ENCODE measurements around the gene LIMD2. TPM values are rescaled to one million over a fixed set of nuclear protein-coding genes. Genes with fewer than 3 reads are reported as not detected.

Gene LIMD2
- total RNA-seq, 1 donor from 2014 or later: 19.0 TPM

DNA sequence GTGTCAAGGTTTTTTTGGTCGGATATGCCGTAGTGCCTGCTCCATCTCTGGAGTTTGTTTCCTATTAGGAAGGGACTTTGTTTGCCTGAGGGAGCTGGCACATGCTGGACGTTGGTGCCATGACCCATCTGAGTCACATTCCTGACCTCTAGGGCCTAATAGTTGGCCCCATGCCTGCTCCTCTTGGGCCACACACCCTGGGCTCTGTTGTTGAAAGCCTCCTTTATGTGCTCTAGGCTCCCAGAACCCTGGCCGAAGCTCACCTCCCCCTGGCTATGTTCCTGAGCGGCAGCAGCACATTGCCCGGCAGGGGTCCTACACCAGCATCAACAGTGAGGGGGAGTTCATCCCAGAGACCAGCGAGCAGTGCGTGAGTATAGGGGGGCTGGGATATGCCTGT is 18.4 kb downstream of the LIMD2 start:
- DNase-seq (ENCODE audit: low spot score): no peak

DNA sequence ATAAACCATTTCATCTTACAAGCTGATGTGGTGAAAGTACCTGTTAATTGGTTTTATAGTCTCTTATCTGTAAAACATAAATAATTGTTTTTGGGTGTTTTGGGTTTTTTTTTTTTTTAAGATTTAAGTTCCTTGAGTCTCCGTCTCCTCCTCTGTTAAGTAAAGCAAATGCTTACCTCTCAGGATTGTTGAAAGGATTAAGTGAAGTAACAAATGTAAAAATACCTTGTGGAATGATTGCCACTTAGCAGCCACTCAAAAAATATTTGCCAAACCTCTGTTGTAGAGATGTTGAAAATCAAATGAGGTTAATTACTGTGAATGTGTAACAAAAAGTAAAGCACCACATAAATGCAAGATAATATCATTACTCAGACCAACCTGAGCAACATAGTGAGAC is 19.2 kb downstream of the LIMD2 start:
- no peak for DNase-seq (ENCODE audit: low spot score)

DNA sequence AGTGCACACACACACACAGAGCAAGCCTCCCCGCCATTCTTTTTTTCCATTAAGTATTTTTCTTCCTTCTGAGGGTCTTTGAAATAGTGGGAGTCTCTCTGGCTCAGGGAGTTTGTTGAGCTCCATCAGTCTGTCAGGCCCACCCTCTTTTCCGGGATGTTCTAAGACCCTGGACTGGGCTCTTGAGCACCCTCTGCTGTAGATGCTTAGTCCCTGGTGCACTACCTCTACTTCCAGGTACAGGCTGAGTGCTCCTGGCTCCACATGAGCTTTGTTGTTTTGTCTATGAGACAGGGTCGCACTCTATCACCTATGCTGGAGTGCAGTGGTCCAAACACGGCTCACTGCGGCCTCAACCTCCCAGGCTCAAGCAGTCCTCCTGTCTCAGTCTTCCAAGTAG is 20.7 kb downstream of the LIMD2 start:
- DNase-seq (ENCODE audit: low spot score): no peak

DNA sequence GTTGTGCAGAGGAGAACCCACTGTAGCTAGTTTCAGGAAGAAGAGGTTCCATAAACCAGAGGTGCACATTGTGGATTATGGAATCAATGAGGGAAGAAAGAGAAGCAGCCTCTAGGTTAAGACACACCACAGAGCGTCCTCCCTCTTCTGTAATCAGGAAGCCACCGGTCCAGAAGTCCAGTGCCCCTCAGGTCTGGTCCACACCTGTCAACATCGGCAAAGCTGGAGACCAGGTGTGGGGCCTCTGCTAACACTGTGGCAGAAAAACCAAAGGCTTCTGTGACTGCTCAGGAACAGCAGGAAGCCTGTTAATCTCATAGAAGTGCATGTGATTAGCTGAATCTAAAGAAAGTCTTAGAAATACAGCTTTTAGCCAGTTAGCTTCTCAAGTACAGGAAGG is 23.3 kb downstream of the LIMD2 start:
- no peak for DNase-seq (ENCODE audit: low spot score)

DNA sequence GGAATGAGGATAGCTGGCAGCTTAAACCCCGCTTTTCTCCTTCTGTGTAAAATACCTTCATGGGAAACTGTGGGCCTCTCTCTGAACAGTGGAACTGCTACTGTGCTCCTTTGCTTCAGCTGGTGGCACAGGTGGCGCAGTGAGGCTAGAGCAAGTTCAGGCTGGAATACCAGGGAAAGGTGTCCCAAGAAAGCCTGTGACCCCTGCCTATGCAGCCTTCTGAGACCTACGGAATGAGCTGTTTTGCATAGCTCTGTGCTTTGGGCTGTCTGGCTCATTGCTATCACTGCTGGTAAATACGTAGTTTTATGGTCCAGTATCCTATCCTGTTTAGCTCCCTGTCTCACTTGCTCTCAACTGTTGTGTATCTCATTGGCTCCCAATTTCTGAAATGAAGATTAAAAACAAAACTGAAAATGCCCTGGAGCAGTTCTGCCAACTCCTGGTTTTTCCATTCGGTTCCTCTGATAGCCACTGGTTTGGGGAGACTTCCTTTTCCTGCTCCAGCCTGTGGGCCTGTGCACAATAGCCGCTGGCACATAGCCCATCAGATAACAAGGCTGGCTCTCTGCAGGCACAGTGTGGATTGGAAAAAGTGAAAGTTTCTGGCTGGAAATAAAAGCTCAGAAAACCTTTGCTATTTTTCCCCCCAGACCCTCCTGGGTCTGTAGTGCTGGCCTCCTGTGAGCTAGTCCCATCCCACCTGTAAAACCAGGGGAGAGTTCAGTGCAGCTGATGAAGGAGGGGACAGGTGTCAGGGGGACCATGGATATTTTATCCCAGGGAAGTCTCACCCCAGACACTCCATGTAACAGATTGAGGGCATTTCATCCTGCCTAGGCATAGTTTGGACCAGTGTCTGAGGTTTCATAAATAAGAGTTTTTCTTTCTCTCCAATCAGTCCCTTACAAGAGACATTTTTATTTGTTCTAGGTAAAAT is 24.0 kb downstream of the LIMD2 start:
- DNase-seq (ENCODE audit: low spot score): peak; percentile 91

DNA sequence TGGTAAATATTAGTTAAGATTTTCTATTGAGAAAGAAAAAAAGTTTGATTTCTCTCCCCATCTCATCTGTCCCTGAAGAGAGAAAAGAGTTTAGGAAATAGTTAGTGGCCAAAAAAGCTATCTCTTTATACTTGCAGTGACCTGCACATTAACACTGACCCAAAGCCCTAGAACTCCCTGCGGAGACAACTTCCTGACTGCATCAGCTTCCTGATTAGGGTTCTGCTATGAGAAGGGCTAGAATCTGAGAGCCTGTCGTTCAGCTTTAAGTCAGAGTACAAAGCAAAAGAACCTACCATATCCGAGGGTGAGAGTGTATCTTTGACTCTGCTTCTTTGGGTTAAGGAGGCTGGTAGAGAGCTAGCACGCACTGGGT is 24.7 kb downstream of the LIMD2 start:
- no peak for DNase-seq (ENCODE audit: low spot score)

DNA sequence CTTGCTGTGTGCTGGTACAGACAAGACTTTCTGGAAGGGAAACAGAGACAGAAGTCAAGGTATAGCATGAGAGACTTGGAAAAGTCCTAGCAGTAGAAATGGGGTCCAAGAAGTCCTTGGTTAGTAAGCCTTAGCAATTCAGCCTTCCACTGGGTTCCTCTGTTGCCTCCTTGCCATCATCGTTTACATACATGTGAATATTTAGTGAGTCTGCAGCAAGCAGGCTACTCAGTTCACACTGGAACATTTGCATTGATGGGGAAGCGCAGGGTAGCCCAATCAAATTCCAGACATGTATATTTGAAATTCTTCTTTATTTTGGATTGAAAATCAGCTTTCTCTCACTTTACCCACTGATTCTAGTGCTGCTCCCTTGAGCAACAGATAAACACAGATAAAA is 27.1 kb downstream of the LIMD2 start:
- no peak for DNase-seq (ENCODE audit: low spot score)

DNA sequence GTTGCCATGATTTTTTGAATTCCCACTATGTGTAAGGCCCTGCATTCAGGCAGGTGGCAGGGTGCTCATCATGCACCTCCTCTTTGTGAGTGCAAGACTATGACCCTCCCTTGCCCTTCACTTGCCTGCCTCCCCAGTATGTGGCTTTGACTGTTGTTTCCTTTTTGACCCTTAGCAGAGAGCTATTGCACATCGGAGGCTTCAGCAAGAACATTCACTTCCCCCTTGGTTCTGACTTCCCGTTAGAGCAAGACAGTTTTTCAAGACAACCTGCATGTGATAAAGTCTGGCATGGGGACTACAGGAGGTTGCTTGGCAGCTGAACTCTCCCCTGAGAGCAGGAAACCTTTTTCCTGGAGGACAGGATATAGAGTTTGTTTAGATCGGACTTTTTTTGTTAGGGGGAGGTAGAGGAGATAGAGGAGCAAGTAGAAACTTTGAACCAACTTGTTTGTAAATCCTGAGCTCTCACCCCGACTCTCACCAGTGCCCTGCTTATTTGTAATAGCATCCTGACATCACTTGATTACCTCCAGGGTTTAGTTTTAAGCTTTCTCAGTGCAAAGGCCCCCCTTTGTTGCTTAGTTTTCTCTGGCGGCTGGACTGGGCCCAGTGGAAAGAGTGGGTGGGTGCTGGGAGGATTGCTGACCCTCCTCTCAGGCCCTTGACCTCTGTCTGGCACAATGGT is 34.3 kb downstream of the LIMD2 start:
- DNase-seq (ENCODE audit: low spot score): no peak

DNA sequence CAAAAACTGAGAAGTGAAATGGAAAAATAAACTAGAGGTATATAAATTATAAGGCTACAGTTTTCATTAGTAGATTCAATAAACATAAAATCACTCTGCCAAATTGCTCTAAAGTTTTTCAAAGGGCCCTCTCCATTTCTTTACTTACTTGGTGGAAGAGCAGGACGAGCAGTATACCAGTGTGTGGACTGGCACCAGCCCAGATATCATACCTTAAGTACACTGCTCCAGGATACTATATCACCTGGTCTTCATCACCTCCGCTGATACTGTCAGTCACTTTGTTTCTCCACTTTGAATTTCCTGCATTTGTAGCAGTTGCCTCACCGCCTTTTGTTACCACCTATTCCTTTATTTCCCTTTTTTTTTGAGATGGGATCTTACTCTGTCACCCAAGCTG is 40.1 kb downstream of the LIMD2 start:
- no peak for DNase-seq (ENCODE audit: low spot score)

DNA sequence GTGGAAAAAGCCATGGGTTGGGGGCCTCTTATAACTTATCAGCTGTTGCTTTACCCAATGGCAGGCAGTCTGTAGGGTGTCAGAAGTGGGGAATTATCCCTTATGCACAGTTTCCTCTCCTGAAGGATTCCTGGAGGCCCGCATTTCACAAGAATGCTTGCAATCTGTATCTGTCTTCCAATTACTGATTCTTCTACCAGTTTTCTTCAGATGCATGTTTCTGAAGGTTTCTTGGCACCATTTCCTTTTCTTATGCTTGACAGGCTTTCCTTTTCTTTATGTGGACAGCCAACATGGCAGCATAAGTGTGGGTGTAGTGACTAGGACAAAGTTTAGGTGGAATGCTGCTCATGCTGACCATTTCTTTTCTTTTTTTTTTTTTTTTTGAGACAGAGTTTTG is 41.6 kb downstream of the LIMD2 start:
- no peak for DNase-seq (ENCODE audit: low spot score)

DNA sequence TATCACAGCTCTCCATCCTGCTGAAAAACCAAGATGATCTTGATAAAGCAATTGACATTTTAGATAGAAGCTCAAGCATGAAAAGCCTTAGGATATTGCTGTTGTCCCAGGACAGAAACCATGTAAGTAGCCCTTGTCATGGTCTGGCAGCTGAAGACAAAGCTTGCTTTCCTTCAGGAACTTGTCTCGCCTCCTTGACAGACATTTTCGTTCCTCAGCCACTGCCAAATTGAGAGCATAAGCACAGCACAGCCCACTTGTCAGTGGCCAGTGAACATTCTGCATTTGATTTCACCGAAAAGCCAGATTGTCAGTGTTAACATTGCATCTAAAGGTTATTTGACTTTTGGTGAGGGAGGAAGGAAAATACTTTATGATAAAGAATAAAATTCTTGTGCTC is 42.1 kb downstream of the LIMD2 start:
- no peak for DNase-seq (ENCODE audit: low spot score)

DNA sequence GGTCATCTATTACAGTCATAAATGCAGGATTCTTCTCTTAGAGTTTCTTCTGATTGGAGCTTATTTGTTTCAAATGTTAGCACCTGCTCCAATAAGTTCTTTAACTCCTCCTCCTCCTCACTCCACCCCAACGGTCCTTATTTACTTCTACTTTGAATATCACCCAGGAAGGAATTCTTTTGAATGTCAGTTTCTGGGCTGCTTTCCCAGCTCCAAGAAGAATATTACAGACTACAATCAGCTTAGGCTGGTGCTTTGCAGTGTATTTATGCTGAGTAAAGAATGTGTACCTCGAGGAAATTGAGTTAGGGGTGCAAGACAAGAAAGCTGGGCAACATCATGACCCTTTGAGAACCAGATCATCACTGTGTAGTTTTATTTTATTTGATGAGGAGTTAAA is 46.9 kb downstream of the LIMD2 start:
- no peak for DNase-seq (ENCODE audit: low spot score)

DNA sequence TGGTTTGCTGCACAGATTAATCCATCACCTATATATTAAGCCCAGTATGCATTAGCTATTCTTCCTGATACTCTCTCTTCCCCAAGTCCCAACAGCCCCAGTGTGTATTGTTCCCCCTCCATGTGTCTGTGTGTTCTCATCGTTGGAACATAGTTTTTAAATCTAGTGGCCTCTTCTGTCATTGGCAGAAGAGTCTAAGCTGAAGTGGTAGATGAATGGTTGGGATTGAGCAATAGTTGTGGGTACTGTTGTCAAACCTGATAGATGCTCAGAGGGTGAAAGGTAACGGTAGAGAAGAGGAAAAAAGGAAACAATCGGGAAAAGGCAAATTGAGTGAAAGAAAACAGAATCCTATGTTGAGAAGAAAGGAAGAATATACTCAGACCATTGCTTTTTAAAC is 47.8 kb downstream of the LIMD2 start:
- no peak for DNase-seq (ENCODE audit: low spot score)

DNA sequence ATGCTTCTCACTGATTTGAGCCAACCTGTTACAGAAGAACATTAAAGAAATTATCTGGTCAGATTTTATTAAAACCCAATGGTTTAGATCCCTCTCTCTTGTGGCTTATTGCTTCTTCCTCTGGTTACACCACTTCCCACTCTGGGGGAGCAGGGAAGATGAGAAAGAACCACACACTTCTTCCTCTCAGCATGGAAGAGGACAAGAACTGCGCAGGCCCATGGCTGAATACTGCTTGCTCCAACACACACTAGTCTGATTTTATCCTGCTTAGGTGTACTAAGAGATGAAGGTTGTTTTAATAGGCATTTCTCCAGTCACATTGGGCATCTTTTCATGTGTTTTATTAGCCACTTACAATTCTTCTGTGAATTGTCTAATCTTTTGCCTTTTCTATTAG is 50.1 kb downstream of the LIMD2 start:
- no peak for DNase-seq (ENCODE audit: low spot score)

DNA sequence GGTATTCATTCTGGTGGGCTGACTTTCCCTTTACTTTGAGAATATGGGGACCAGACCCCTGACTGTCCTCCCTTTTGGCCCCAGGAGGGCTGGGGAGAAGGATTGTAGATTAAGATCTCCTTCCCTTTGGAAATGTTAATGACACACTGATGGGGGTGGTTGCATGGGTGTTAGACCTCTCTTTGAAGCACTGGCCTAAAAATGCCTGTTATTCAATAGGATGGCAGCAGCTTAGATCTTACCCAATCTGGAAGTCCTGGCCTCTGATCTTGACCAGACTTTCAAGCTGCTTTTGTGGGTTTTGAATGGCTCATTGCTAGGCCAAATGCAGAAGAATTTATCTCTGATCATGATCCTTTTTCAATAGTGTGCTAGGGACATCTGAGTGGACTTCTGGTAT is 52.0 kb downstream of the LIMD2 start:
- no peak for DNase-seq (ENCODE audit: low spot score)

DNA sequence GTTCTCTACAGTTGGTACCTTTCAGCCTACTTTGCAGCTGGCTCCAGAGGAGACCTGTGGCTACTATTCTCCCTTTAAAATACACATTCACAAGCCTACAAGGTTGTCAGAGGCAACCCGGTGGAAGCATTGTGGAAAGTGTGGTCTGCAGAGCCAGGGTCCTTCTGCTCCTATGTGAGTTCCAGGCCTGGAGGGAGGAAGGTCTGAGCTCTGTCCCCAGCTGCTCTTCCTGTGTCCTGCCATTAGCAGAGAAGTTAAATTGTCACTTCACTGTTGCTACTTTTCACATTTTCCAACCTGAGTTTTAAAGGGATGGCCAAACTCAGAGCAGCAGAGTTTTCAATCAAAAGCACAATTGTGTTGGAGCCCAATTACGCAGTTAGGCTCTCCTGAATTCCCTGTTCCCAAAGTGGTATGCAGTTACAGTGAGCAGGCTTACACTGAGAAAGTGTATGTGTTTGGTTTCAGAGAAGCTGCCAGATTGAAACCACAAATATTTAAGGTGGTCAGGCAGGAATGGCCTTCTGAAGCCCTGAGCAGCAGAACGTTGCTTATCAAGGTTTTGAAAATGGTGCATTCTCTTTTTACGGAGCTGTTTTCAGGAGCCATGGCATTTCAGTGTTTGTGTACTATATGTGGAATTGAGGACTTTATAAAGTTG is 52.7 kb downstream of the LIMD2 start:
- no peak for DNase-seq (ENCODE audit: low spot score)

DNA sequence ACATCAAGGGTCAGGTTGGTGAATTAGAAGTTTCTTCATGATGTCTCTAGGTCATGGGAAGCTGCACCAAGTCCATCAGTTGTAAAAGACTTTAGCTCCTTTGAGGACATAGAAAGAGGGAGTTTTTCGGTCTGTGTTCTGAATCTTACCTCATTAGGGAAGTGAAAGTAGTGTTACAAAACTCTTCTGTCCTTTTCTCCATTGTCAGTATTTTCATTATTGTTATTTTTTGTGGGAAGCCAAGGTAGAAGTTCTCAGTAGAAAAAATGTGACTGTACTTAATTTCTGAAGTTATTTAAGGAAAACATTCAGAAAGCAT is 53.5 kb downstream of the LIMD2 start:
- DNase-seq (ENCODE audit: low spot score): no peak

Other genes starting within 250 kb of the LIMD2 start
- 22.8 TPM for gene ACE, start 223.1 kb downstream of the LIMD2 start, total RNA-seq
- gene KCNH6, start 176.8 kb downstream of the LIMD2 start, total RNA-seq: not detected
- 81.8 TPM for gene DCAF7, start 149.6 kb downstream of the LIMD2 start, total RNA-seq
- 20.0 TPM for gene TACO1, start 99.2 kb downstream of the LIMD2 start, total RNA-seq
- 39.5 TPM for gene MAP3K3, start 77.7 kb downstream of the LIMD2 start, total RNA-seq
- gene STRADA, start 41.7 kb upstream of the LIMD2 start, total RNA-seq: 28.5 TPM
- 104 TPM for gene CCDC47, start 73.5 kb upstream of the LIMD2 start, total RNA-seq
- 90.4 TPM for gene DDX42, start 74.0 kb upstream of the LIMD2 start, total RNA-seq
- 112 TPM for gene PSMC5, start 127.3 kb upstream of the LIMD2 start, total RNA-seq
- 43.1 TPM for gene FTSJ3, start 127.5 kb upstream of the LIMD2 start, total RNA-seq
- gene SMARCD2, start 142.6 kb upstream of the LIMD2 start, total RNA-seq: 84.7 TPM
- gene CSH2, start 173.6 kb upstream of the LIMD2 start, total RNA-seq: not detected
- gene GH2, start 181.8 kb upstream of the LIMD2 start, total RNA-seq: not detected
- gene CSH1, start 196.4 kb upstream of the LIMD2 start, total RNA-seq: not detected
- gene CSHL1, start 211.1 kb upstream of the LIMD2 start, total RNA-seq: not detected
- not detected for gene GH1, start 218.7 kb upstream of the LIMD2 start, total RNA-seq
- 3.4 TPM for gene CD79B, start 232.2 kb upstream of the LIMD2 start, total RNA-seq

All from mucosa of gallbladder (tissue), 1 donor.